Sigmoid colon (tissue), 7 donors: ENCODE measurements around the gene RELB. TPM values are rescaled to one million over a fixed set of nuclear protein-coding genes. Genes with fewer than 3 reads are reported as not detected.
"Not testable (repeated sequence)": the region's sequence is repeated elsewhere in the genome, so short reads cannot be mapped to it uniquely, and the experiment has no call there.

Source experiments
- DNase-seq: peaks from one replicate; pipeline ENCODE4 v3.0.0-alpha.2; 2019
- H3K27ac ChIP-seq, 4 donors: fragments of 200-600 bp; sonication (generic); one replicate each; pipeline ENCODE4 v1.5.1; 2016 to 2019; ENCODE audit warnings: mild to moderate bottlenecking in 1 of 4
- H3K27me3 ChIP-seq, 3 donors: fragments of 200-600 bp; sonication (generic); one replicate each; pipeline ENCODE4 v1.5.1; 2019; ENCODE audit warnings: mild to moderate bottlenecking in 1 of 3
- H3K36me3 ChIP-seq, 4 donors: fragments of 200-600 bp; sonication (generic); one replicate each; pipeline ENCODE4 v1.5.1; 2016 to 2019
- H3K4me1 ChIP-seq, 4 donors: fragments of 200-600 bp; sonication (generic); one replicate each; pipeline ENCODE4 v1.5.1; 2017 to 2019
- H3K4me3 ChIP-seq, 4 donors: fragments of 200-600 bp; sonication (generic); one replicate each; pipeline ENCODE4 v1.5.1; 2017 to 2019; ENCODE audit warnings: mild to moderate bottlenecking in 2 of 4, moderate library complexity in 1 of 4
- H3K9me3 ChIP-seq, 4 donors: fragments of 200-600 bp in 3 of 4; sonication (generic) in 3 of 4; one replicate each; pipeline versions ENCODE4 v1.5.1 to v1.6.1; 2013 to 2019
- CTCF ChIP-seq, 4 experiments: fragments of 450-650 bp in 3 of 4; fragments of 200-600 bp in 1 of 4; IDR thresholded peaks; one replicate each; pipeline ENCODE4 v1.5.1; 2016 to 2019; ENCODE audit warnings: antibody characterized with exemption in 4 of 4, mild to moderate bottlenecking in 3 of 4, moderate library complexity in 2 of 4
- EP300 ChIP-seq, 4 donors: sonication (generic); formaldehyde crosslinking; IDR thresholded peaks; one replicate each; pipeline ENCODE4 v1.6.1; 2017; ENCODE audit warnings: antibody characterized with exemption in 4 of 4
- POLR2A ChIP-seq, 2 donors: fragments of 450-650 bp; IDR thresholded peaks; one replicate each; pipeline ENCODE4 v1.6.1; 2016; ENCODE audit warnings: antibody characterized with exemption in 2 of 2, mild to moderate bottlenecking in 2 of 2, moderate library complexity in 2 of 2
- POLR2AphosphoS5 ChIP-seq, 4 donors: sonication (generic); formaldehyde crosslinking; IDR thresholded peaks; one replicate each; pipeline ENCODE4 v1.6.1; 2017; ENCODE audit warnings: antibody characterized with exemption in 4 of 4
- WGBS, 2 donors: extraction: QIAGEN DNeasy Blood & Tissue Kit; methylation state at CpG; one replicate each; pipeline ENCODE4 v1.1.7; 2013; 5-methylcytosine and 5-hydroxymethylcytosine counted together
- intact Hi-C: fragments of 100-400 bp; cut with DNase I; formaldehyde crosslinking; loops from one replicate; pipeline ENCODE4 v1.15.1; 2023
- polyA plus RNA-seq, 3 donors: library from polyadenylated mRNA; stranded (reverse); fragments of 200-250 nt; gene quantifications; one replicate each; pipeline ENCODE4 v1.2.3, GENCODE V29; 2013
- total RNA-seq, 4 donors: library from RNA; depleted of rRNA; stranded (reverse); fragments of >200 nt; gene quantifications; one replicate each; pipeline ENCODE4 v1.1.0, GENCODE V29; 2016
- donor health status: healthy with polysubstance abuse.
- donor health status: Bipolar disorder and iron deficiency.
- donor health status: healthy.

Gene RELB
- total and polyA plus RNA-seq, 7 donors, result 3.2 to 50.2 (median 16.7) TPM

DNA sequence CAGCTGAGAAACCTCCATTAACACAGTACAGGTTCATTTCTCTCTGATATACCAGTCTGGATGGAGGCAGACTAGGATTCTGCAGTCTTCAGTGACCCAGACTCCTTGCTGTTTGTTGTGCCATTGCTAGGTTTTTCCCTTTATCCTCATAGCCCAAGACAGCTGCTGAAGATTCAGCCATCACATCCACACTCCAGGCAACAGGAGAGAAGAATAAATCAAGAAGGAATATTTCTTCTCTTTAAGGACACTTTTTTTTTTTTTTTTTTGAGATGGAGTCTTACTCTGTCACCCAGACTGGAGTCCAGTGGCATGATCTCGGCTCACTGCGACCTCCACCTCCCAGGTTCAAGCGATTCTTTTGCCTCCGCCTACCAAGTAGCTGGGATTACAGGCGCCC is 31.8 kb upstream of the RELB start:
- WGBS, 2 donors, result 96 to 98% methylated on average over 5 of the region's 5 CpGs
- Histone ChIP-seq H3K9me3 (no peaks in the 10 kb centered on the region), H3K27ac (no peak overlapping the region), H3K4me3 (no peak overlapping the region), H3K4me1 (no peaks in the 10 kb centered on the region), H3K27me3 (no peaks in the 10 kb centered on the region), H3K36me3 (peaks cover 4 to 82% (median 30%) of the 10 kb centered on the region in 4 donors)
- DNase-seq, result no peak
- TF ChIP-seq POLR2A (IDR thresholded peaks at IDR 0.05) (no peak), EP300 (IDR thresholded peaks at IDR 0.05) (no peak), POLR2AphosphoS5 (IDR thresholded peaks at IDR 0.05) (no peak), CTCF (IDR thresholded peaks at IDR 0.05) (no peak)
- intact Hi-C loops, result no loop called here

- WGBS, 2 donors, result 96 to 97% methylated on average over 6 of the region's 6 CpGs
- DNase-seq, H3K27ac ChIP-seq, H3K9me3 ChIP-seq, H3K4me1 ChIP-seq, intact Hi-C loops, H3K4me3 ChIP-seq, H3K27me3 ChIP-seq: not testable (repeated sequence)
- peaks cover 23 to 86% (median 45%) of the 10 kb centered on the region in 4 donors for H3K36me3 ChIP-seq
These were observed 29.8 kb upstream of the RELB start for GRCh38 chr19:44971451-44971850.

DNA sequence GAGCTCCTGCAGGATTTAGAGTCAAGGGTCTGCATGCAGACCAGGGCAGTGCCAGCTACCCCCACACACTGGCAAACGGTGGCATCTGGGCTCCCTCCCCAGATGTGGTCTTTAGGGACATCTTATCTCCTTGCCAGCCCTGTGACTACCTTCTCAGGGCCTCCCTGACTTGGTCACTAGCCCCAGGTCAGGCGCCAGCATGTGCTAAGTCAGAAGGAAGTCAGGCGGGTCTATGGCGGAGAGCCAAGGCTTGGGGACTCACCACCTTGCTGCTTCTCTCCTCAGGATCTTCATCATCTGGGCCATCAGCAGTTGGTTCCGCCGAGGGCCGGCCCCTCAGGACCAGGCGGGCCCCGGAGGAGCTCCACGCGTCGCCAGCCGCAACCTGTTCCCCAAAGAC is 28.5 kb upstream of the RELB start:
- WGBS, 2 donors, result 94 to 95% methylated on average over 13 of the region's 13 CpGs
- Histone ChIP-seq H3K4me3 (no peak overlapping the region), H3K36me3 (peaks cover 36 to 87% (median 55%) of the 10 kb centered on the region in 4 donors)

GRCh38 chr19:44973982-44974735 is 27.1 kb upstream of the RELB start:
- H3K27ac ChIP-seq, result no peak overlapping the region
- TF ChIP-seq POLR2A (IDR thresholded peaks at IDR 0.05), result no peak
- TF ChIP-seq CTCF (IDR thresholded peaks at IDR 0.05), result no peak
- TF ChIP-seq POLR2AphosphoS5 (IDR thresholded peaks at IDR 0.05), result no peak
- no peak for TF ChIP-seq EP300 (IDR thresholded peaks at IDR 0.05)
- H3K4me1 ChIP-seq, result no peaks in the 10 kb centered on the region
- intact Hi-C loops, result no loop called here
- H3K9me3 ChIP-seq, result no peaks in the 10 kb centered on the region
- H3K4me3 ChIP-seq, result no peak overlapping the region
- DNase-seq, result no peak
- peaks cover 48 to 87% (median 61%) of the 10 kb centered on the region in 4 donors for H3K36me3 ChIP-seq
- H3K27me3 ChIP-seq, result no peaks in the 10 kb centered on the region
- WGBS, 2 donors, result 93 to 96% methylated on average over 21 of the region's 21 CpGs

More for the DNA sequence above, 28.5 kb upstream of the RELB start:
- no peaks in the 10 kb centered on the region for H3K9me3 ChIP-seq
- no peaks in the 10 kb centered on the region for H3K4me1 ChIP-seq
- TF ChIP-seq POLR2AphosphoS5 (IDR thresholded peaks at IDR 0.05), result no peak
- no peak for TF ChIP-seq CTCF (IDR thresholded peaks at IDR 0.05)
- TF ChIP-seq POLR2A (IDR thresholded peaks at IDR 0.05), result no peak
- TF ChIP-seq EP300 (IDR thresholded peaks at IDR 0.05), result no peak
- H3K27me3 ChIP-seq, result no peaks in the 10 kb centered on the region
- DNase-seq, result no peak
- intact Hi-C loops, result no loop called here
- H3K27ac ChIP-seq, result no peak overlapping the region

- intact Hi-C loops, result no loop called here
- no peaks in the 10 kb centered on the region for H3K27me3 ChIP-seq
- no peak overlapping the region for H3K27ac ChIP-seq
- no peak for DNase-seq
- H3K4me3 ChIP-seq, result no peak overlapping the region
- TF ChIP-seq CTCF (IDR thresholded peaks at IDR 0.05), result no peak
- 93 to 94% methylated on average over 5 of the region's 5 CpGs for WGBS, 2 donors
- H3K4me1 ChIP-seq, result no peaks in the 10 kb centered on the region
- no peaks in the 10 kb centered on the region for H3K9me3 ChIP-seq
- peaks cover 55 to 88% (median 68%) of the 10 kb centered on the region in 4 donors for H3K36me3 ChIP-seq
These were observed 26.4 kb upstream of the RELB start for GRCh38 chr19:44974857-44975256.
